ENCODE measurements around the gene SLC12A1. TPM values are rescaled to one million over a fixed set of nuclear protein-coding genes. Genes with fewer than 3 reads are reported as not detected.

SLC12A1 gene
- total RNA-seq, 1 experiment from 2014 or later = not detected

GRCh38 chr15:48239334-48239733 is 33.2 kb downstream of the SLC12A1 start:
- in situ Hi-C loops (cut with HindIII; ENCODE audit: low pct_unique_long_range_greater_than_20kb, low sequenced_read_pairs) = no loop called here
- POLR2A ChIA-PET = no interaction called here

GRCh38 chr15:48242015-48242414 is 35.9 kb downstream of the SLC12A1 start:
- in situ Hi-C loops (cut with HindIII; ENCODE audit: low pct_unique_long_range_greater_than_20kb, low sequenced_read_pairs) = no loop called here

More at GRCh38 chr15:48239334-48239733, 33.2 kb downstream of the SLC12A1 start:
- H3K27me3 ChIP-seq (ENCODE audit: control insufficient read depth, insufficient read depth, low read length) = no peaks in the 10 kb centered on the region; the same call in 1 of the 2 replicates
- H3K9me3 ChIP-seq (ENCODE audit: control insufficient read depth, insufficient read depth, low read depth, low read length) = no peaks in the 10 kb centered on the region
- no peak for DNase-seq (ENCODE audit: low read depth, low spot score)
- TF ChIP-seq REST (IDR thresholded peaks at IDR 0.05; ENCODE audit: insufficient read depth in 1 of 2, low read depth in 2 of 2, low read length in 1 of 2) = no peak
- no peak for TF ChIP-seq SIN3A (IDR thresholded peaks at IDR 0.05; ENCODE audit: borderline replicate concordance, insufficient read depth, low read depth, low read length)
- TF ChIP-seq TCF7L2 (IDR thresholded peaks at IDR 0.05; ENCODE audit: low read depth, low read length) = no peak
- H3K4me3 ChIP-seq (ENCODE audit: low read depth in 2 of 2, low read length in 2 of 2) = no peak overlapping the region
- H3K27ac ChIP-seq (ENCODE audit: low read length) = no peak overlapping the region
- BruUV-seq (replicated peaks) = no TSS peak
- no peak for ATAC-seq
- intact Hi-C loops (cut with micrococcal nuclease; ENCODE audit: unreplicated experiment) = no loop called here
- no peaks in the 10 kb centered on the region for H3K36me3 ChIP-seq (ENCODE audit: control insufficient read depth, insufficient read depth, low read length)
- H3K4me1 ChIP-seq (ENCODE audit: control insufficient read depth, insufficient read depth, low read length) = no peaks in the 10 kb centered on the region
- CTCF ChIA-PET = interaction anchor here (0.8 kb wide), 1 partner anchor 125 kb away, joined by 3 read pairs; no protein-coding TSS in a partner anchor

More at GRCh38 chr15:48242015-48242414, 35.9 kb downstream of the SLC12A1 start:
- no peaks in the 10 kb centered on the region for H3K36me3 ChIP-seq (ENCODE audit: control insufficient read depth, insufficient read depth, low read length)
- no peak for ATAC-seq
- no peaks in the 10 kb centered on the region for H3K9me3 ChIP-seq (ENCODE audit: control insufficient read depth, insufficient read depth, low read depth, low read length)
- H3K4me3 ChIP-seq (ENCODE audit: low read depth in 2 of 2, low read length in 2 of 2) = no peak overlapping the region
- POLR2A ChIA-PET = no interaction called here
- DNase-seq (ENCODE audit: low read depth, low spot score) = no peak
- no peaks in the 10 kb centered on the region; the same call in none of the 2 replicates for H3K27me3 ChIP-seq (ENCODE audit: control insufficient read depth, insufficient read depth, low read length)
- no peak for TF ChIP-seq POLR2AphosphoS5 (IDR thresholded peaks at IDR 0.05; ENCODE audit: low read depth, low read length)
- TF ChIP-seq SIN3A (IDR thresholded peaks at IDR 0.05; ENCODE audit: borderline replicate concordance, insufficient read depth, low read depth, low read length) = no peak
- TF ChIP-seq TCF7L2 (IDR thresholded peaks at IDR 0.05; ENCODE audit: low read depth, low read length) = no peak
- TF ChIP-seq CTCF (IDR thresholded peaks at IDR 0.05) = no peak
- TF ChIP-seq REST (IDR thresholded peaks at IDR 0.05; ENCODE audit: insufficient read depth in 1 of 2, low read depth in 2 of 2, low read length in 1 of 2) = no peak
- no TSS peak for BruUV-seq (replicated peaks)
- intact Hi-C loops (cut with micrococcal nuclease; ENCODE audit: unreplicated experiment) = no loop called here
- CTCF ChIA-PET = no interaction called here
- H3K4me1 ChIP-seq (ENCODE audit: control insufficient read depth, insufficient read depth, low read length) = no peaks in the 10 kb centered on the region
- no peak overlapping the region for H3K27ac ChIP-seq (ENCODE audit: low read length)

Measured in Panc1 (cell line).